Endothelial cell (in vitro differentiated cells): ENCODE results near the gene PLXNA2. TPM values are rescaled to one million over a fixed set of nuclear protein-coding genes. Genes with fewer than 3 reads are reported as not detected.

Experiments
- DNase-seq: peaks from one replicate; pipeline ENCODE4 v3.0.0; 2021; ENCODE audit warnings: low spot score
- H3K27ac Mint-ChIP-seq: one replicate; pipeline ENCODE4 v1.8.0; 2021; ENCODE audit warnings: mixed read lengths, inconsistent platforms; ENCODE audit not compliant: unreplicated experiment
- H3K27me3 Mint-ChIP-seq: one replicate; pipeline ENCODE4 v1.8.0; 2021; ENCODE audit warnings: mild to moderate bottlenecking, moderate library complexity, mixed read lengths, inconsistent platforms; ENCODE audit not compliant: unreplicated experiment
- H3K36me3 Mint-ChIP-seq: one replicate; pipeline ENCODE4 v1.8.0; 2021; ENCODE audit warnings: mild to moderate bottlenecking, low read depth, mixed read lengths, inconsistent platforms; ENCODE audit not compliant: unreplicated experiment
- H3K4me1 Mint-ChIP-seq: one replicate; pipeline ENCODE4 v1.8.0; 2021; ENCODE audit warnings: mild to moderate bottlenecking, mixed read lengths, inconsistent platforms; ENCODE audit not compliant: unreplicated experiment
- H3K4me3 Mint-ChIP-seq: one replicate; pipeline ENCODE4 v1.8.0; 2021; ENCODE audit warnings: mild to moderate bottlenecking, mixed read lengths, inconsistent platforms; ENCODE audit not compliant: unreplicated experiment
- H3K9me3 Mint-ChIP-seq: one replicate; pipeline ENCODE4 v1.8.0; 2021; ENCODE audit warnings: mixed read lengths, inconsistent platforms; ENCODE audit not compliant: unreplicated experiment
- CTCF ChIP-seq: fragments of 200-600 bp; sonication (generic); IDR thresholded peaks from one replicate; pipeline ENCODE4 v1.5.0; 2021; ENCODE audit warnings: antibody characterized with exemption; ENCODE audit not compliant: unreplicated experiment
- total RNA-seq: library from RNA; stranded (reverse); fragmentation: NEBNext Ultra II Directional; extraction: Animal tissue kit (Norgen Biotek cat#: 25700); gene quantifications from one replicate; pipeline ENCODE4 v1.2.1, GENCODE V29; 2021; ENCODE audit not compliant: unreplicated experiment

Gene PLXNA2
- total RNA-seq, 1 donor from 2014 or later, result 25.6 TPM

- no peaks in the 10 kb centered on the region for H3K9me3 Mint-ChIP-seq
- no peaks in the 10 kb centered on the region for H3K36me3 Mint-ChIP-seq
- no peak for TF ChIP-seq CTCF
- H3K4me1 Mint-ChIP-seq, result peaks cover 32% of the 10 kb centered on the region
- no peak overlapping the region for H3K4me3 Mint-ChIP-seq
- H3K27ac Mint-ChIP-seq, result no peak overlapping the region
- no peak for DNase-seq
- peaks cover 9% of the 10 kb centered on the region for H3K27me3 Mint-ChIP-seq
These were observed 76.8 kb downstream of the PLXNA2 start for GRCh38 chr1:208167261-208167869.

- no peak for TF ChIP-seq CTCF
- no peaks in the 10 kb centered on the region for H3K36me3 Mint-ChIP-seq
- H3K4me1 Mint-ChIP-seq, result peaks cover 37% of the 10 kb centered on the region
- no peak for DNase-seq
- H3K27ac Mint-ChIP-seq, result no peak overlapping the region
- no peak overlapping the region for H3K4me3 Mint-ChIP-seq
- no peaks in the 10 kb centered on the region for H3K9me3 Mint-ChIP-seq
- H3K27me3 Mint-ChIP-seq, result peaks cover 7% of the 10 kb centered on the region
These were observed 77.6 kb downstream of the PLXNA2 start for GRCh38 chr1:208166340-208167138.

- H3K27ac Mint-ChIP-seq, result no peak overlapping the region
- H3K27me3 Mint-ChIP-seq, result peaks cover 7% of the 10 kb centered on the region
- peaks cover 40% of the 10 kb centered on the region for H3K4me1 Mint-ChIP-seq
These were observed 78.5 kb downstream of the PLXNA2 start for GRCh38 chr1:208165659-208166058.

GRCh38 chr1:208164609-208165008 lies 79.6 kb downstream of the PLXNA2 start:
- no peak for DNase-seq
- no peak overlapping the region for H3K4me3 Mint-ChIP-seq
- H3K27ac Mint-ChIP-seq, result no peak overlapping the region
- no peak for TF ChIP-seq CTCF
- H3K27me3 Mint-ChIP-seq, result peaks cover 5% of the 10 kb centered on the region
- H3K36me3 Mint-ChIP-seq, result no peaks in the 10 kb centered on the region
- peaks cover 49% of the 10 kb centered on the region for H3K4me1 Mint-ChIP-seq
- no peaks in the 10 kb centered on the region for H3K9me3 Mint-ChIP-seq

More at GRCh38 chr1:208165659-208166058, 78.5 kb downstream of the PLXNA2 start:
- TF ChIP-seq CTCF, result no peak
- Mint-ChIP-seq H3K36me3 (no peaks in the 10 kb centered on the region), H3K4me3 (no peak overlapping the region), H3K9me3 (no peaks in the 10 kb centered on the region)
- no peak for DNase-seq

- H3K4me3 Mint-ChIP-seq, result no peak overlapping the region
- no peaks in the 10 kb centered on the region for H3K9me3 Mint-ChIP-seq
- H3K27me3 Mint-ChIP-seq, result peaks cover 5% of the 10 kb centered on the region
- H3K27ac Mint-ChIP-seq, result no peak overlapping the region
- no peak for TF ChIP-seq CTCF
- no peak for DNase-seq
- no peaks in the 10 kb centered on the region for H3K36me3 Mint-ChIP-seq
- peaks cover 60% of the 10 kb centered on the region for H3K4me1 Mint-ChIP-seq
These were observed 80.6 kb downstream of the PLXNA2 start for GRCh38 chr1:208163539-208163938.
